HFFc6 (cell line): Measurements from ENCODE around the gene COPS6. TPM values are rescaled to one million over a fixed set of nuclear protein-coding genes. Genes with fewer than 3 reads are reported as not detected.
A peak's percentile ranks its signal among the peaks of the same experiment; 100 is the strongest.

ENCODE experiments used
- DNase-seq: peaks from one replicate; pipeline ENCODE4 v3.0.0-alpha.2; 2018
- H3K27ac Mint-ChIP-seq: 2 replicates; pipeline ENCODE4 v1.8.0; 2020; ENCODE audit warnings: mild to moderate bottlenecking, mixed read lengths
- H3K27me3 Mint-ChIP-seq: 2 replicates; pipeline ENCODE4 v1.8.0; 2021; ENCODE audit warnings: mild to moderate bottlenecking, moderate library complexity, mixed read lengths; ENCODE audit not compliant: insufficient read depth
- H3K36me3 Mint-ChIP-seq: 2 replicates; pipeline ENCODE4 v1.8.0; 2021; ENCODE audit warnings: low read depth, mixed read lengths
- H3K4me1 Mint-ChIP-seq: 2 replicates; pipeline ENCODE4 v1.8.0; 2020; ENCODE audit warnings: low read depth, mixed read lengths
- H3K4me3 Mint-ChIP-seq: 2 replicates; pipeline ENCODE4 v1.8.0; 2020; ENCODE audit warnings: mild to moderate bottlenecking, moderate library complexity, mixed read lengths
- H3K9me3 Mint-ChIP-seq: 2 replicates; pipeline ENCODE4 v1.8.0; 2020; ENCODE audit warnings: mild to moderate bottlenecking, mixed read lengths
- CTCF ChIP-seq: fragments of 200-600 bp; sonication (generic); IDR thresholded peaks from 2 replicates; pipeline ENCODE4 v1.5.0; 2021; ENCODE audit warnings: antibody characterized with exemption, mild to moderate bottlenecking
- microRNA-seq: library from miRNA; unstranded; fragments of <30 nt; microRNA quantifications from one replicate; pipeline ENCODE4, GENCODE V29; 2019
- total RNA-seq, 6 experiments: library from RNA; stranded (reverse); fragmentation: NEBNext Ultra II Directional; extraction: Animal tissue kit (Norgen Biotek cat#: 25700); gene quantifications; 2 replicates in 1 of 6; 3 replicates in 5 of 6; pipeline ENCODE4 v1.2.3, GENCODE V29; 2021

The COPS6 gene
- total RNA-seq, 6 experiments from 2014 or later = 253 to 334 (median 302) TPM

GRCh38 chr7:100137851-100138760 lies 49.3 kb downstream of the COPS6 start:
- Mint-ChIP-seq H3K27ac (no peak overlapping the region), H3K27me3 (peaks cover 4% of the 10 kb centered on the region), H3K4me3 (no peak overlapping the region), H3K36me3 (no peaks in the 10 kb centered on the region), H3K9me3 (no peaks in the 10 kb centered on the region), H3K4me1 (peaks cover 8% of the 10 kb centered on the region)
- no peak for DNase-seq
- no peak for TF ChIP-seq CTCF

- no peaks in the 10 kb centered on the region for H3K36me3 Mint-ChIP-seq
- no peak overlapping the region for H3K27ac Mint-ChIP-seq
- no peak for DNase-seq
- H3K4me1 Mint-ChIP-seq = peaks cover 7% of the 10 kb centered on the region
- peaks cover 4% of the 10 kb centered on the region for H3K27me3 Mint-ChIP-seq
- no peak for TF ChIP-seq CTCF
- H3K4me3 Mint-ChIP-seq = no peak overlapping the region
- H3K9me3 Mint-ChIP-seq = no peaks in the 10 kb centered on the region
Observed at GRCh38 chr7:100141555-100141949, 52.8 kb downstream of the COPS6 start.

Small RNA genes within 50 kb of the gene (microRNA-seq; reads per million reads assigned to microRNA genes)
- 1,269 reads per million, percentile 76 among the genes with 10 or more reads in this experiment for gene MIR106B
- 262 reads per million, percentile 60 among the genes with 10 or more reads in this experiment for gene MIR25
- gene MIR93 = 3,499 reads per million, percentile 86 among the genes with 10 or more reads in this experiment

Other genes starting within 250 kb of the COPS6 start
- not detected for gene OR2AE1, start 211.9 kb upstream of the COPS6 start, total RNA-seq
- 10 to 100 TPM; 22.0 to 24.6 (median 22.9) TPM for gene TRIM4, start 169.4 kb upstream of the COPS6 start, total RNA-seq
- gene GJC3, start 159.3 kb upstream of the COPS6 start, total RNA-seq = not detected
- gene AZGP1, start 112.9 kb upstream of the COPS6 start, total RNA-seq = not detected
- 10 to 100 TPM; 55.9 to 77.4 (median 63.1) TPM for gene ZKSCAN1, start 73.4 kb upstream of the COPS6 start, total RNA-seq
- gene ZSCAN21, start 39.2 kb upstream of the COPS6 start, total RNA-seq = 1 to 10 TPM; 8.2 to 9.8 (median 9.2) TPM
- gene ZNF3, start 7.2 kb upstream of the COPS6 start, total RNA-seq = 10 to 100 TPM; 16.5 to 19.4 (median 18.3) TPM
- 100 to 1,000 TPM in 5 of 6 experiments, 10 to 100 TPM in 1; 70.9 to 139 (median 124) TPM for gene MCM7, start 12.4 kb downstream of the COPS6 start, total RNA-seq
- 10 to 100 TPM; 20.2 to 24.5 (median 21.9) TPM for gene AP4M1, start 12.7 kb downstream of the COPS6 start, total RNA-seq
- 10 to 100 TPM; 66.4 to 78.6 (median 77.4) TPM for gene TAF6, start 30.4 kb downstream of the COPS6 start, total RNA-seq
- gene CNPY4, start 30.7 kb downstream of the COPS6 start, total RNA-seq = 10 to 100 TPM; 24.4 to 32.4 (median 26.3) TPM
- gene MBLAC1, start 38.0 kb downstream of the COPS6 start, total RNA-seq = 1 to 10 TPM; 2.3 to 3.0 (median 2.5) TPM
- 100 to 1,000 TPM in 5 of 6 experiments, 10 to 100 TPM in 1; 99.5 to 137 (median 110) TPM for gene LAMTOR4, start 59.9 kb downstream of the COPS6 start, total RNA-seq
- 10 to 100 TPM; 19.1 to 23.4 (median 21.7) TPM for gene TRAPPC14, start 69.8 kb downstream of the COPS6 start, total RNA-seq
- 1 to 10 TPM; 5.1 to 8.6 (median 7.1) TPM for gene GAL3ST4, start 79.6 kb downstream of the COPS6 start, total RNA-seq
- gene GPC2, start 88.4 kb downstream of the COPS6 start, total RNA-seq = 1 to 10 TPM in 3 of 6 experiments, under 1 TPM in 3; 0.57 to 1.4 (median 0.86) TPM
- gene STAG3, start 88.9 kb downstream of the COPS6 start, total RNA-seq = under 1 TPM; 0.24 to 0.91 (median 0.43) TPM
- gene PVRIG, start 131.0 kb downstream of the COPS6 start, total RNA-seq = under 1 TPM in 4 of 6 experiments, not detected in 2; 0.51 to 0.87 (median 0.61) TPM
- gene SPDYE3, start 218.7 kb downstream of the COPS6 start, total RNA-seq = not detected